Spleen (tissue), 7 donors: ENCODE measurements around the gene ARRDC3.

Experiments
- CTCF ChIP-seq, 11 experiments: fragments of 200-600 bp in 7 of 11; fragments of 450-650 bp in 4 of 11; sonication (generic) in 4 of 11; IDR thresholded peaks in 8 of 11; conservative IDR thresholded peaks in 3 of 11; 1 replicate in 7 of 11; 2 replicates in 4 of 11; pipeline versions ENCODE4 v1.4.0 to v1.8.0; 2016 to 2021; ENCODE audit warnings: antibody characterized with exemption in 11 of 11, inconsistent platforms in 4 of 11, mild to moderate bottlenecking in 1 of 11
- POLR2A ChIP-seq, 3 donors: fragments of 450-650 bp; IDR thresholded peaks; one replicate each; pipeline ENCODE4 v1.5.1; 2017; ENCODE audit warnings: antibody characterized with exemption in 3 of 3, mild to moderate bottlenecking in 1 of 3
- POLR2AphosphoS5 ChIP-seq, 3 donors: sonication (generic); formaldehyde crosslinking; IDR thresholded peaks; one replicate each; pipeline ENCODE4 v1.5.1; 2017; ENCODE audit warnings: antibody characterized with exemption in 3 of 3
- donor health status: DM: no; HTN: no; CAD: no; lungs with moderate emphysema.
- donor health status: DM: no; HTN: no; CAD: no.
- donor health status: DM: no; HTN: no; CAD: no.

GRCh38 chr5:91384671-91385430, 1.7 kb upstream of the ARRDC3 start:
- TF ChIP-seq POLR2A (IDR thresholded peaks at IDR 0.05) (peak in 1 of 3 donors; percentile 16), CTCF (IDR thresholded peaks at IDR 0.05 in 8 of 11, conservative IDR thresholded peaks at IDR 0.05 in 3 of 11) (peak; percentile 94 to 100 (median 98)), POLR2AphosphoS5 (IDR thresholded peaks at IDR 0.05) (no peak)
